OCI-LY3 (cell line): ENCODE measurements around the gene TMA7.
A peak's percentile ranks its signal among the peaks of the same experiment; 100 is the strongest.

Experiments
- H2AFZ ChIP-seq: fragments of 200-600, 300-600 bp; shearing (Covaris generic); 2 replicates; pipeline ENCODE4 v1.6.0; 2014; ENCODE audit warnings: antibody characterized with exemption, low read depth, low read length
- H3K27ac ChIP-seq: fragments of 200-600, 300-600 bp; sonication (generic); 2 replicates; pipeline ENCODE4 v1.5.1; 2014; ENCODE audit warnings: mild to moderate bottlenecking, low read length, moderate library complexity, mixed read lengths
- H3K27me3 ChIP-seq: fragments of 200-600, 300-600 bp; sonication (generic); 2 replicates; pipeline ENCODE4 v1.6.1; 2014; ENCODE audit warnings: low read depth, low read length, mixed read lengths
- H3K36me3 ChIP-seq: fragments of 200-600, 300-600 bp; sonication (generic); replicated peaks from 2 replicates; pipeline ENCODE3; 2014; ENCODE audit warnings: low read depth, low read length, mixed read lengths
- H3K4me1 ChIP-seq: fragments of 300-600, 200-600 bp; sonication (generic); 2 replicates; pipeline ENCODE4 v1.6.1; 2014; ENCODE audit warnings: low read length, mixed read lengths
- H3K4me2 ChIP-seq: fragments of 200-600, 300-600 bp; sonication (generic); 2 replicates; pipeline ENCODE4 v1.6.1; 2014; ENCODE audit warnings: low read length, mixed read lengths
- H3K4me3 ChIP-seq: fragments of 300-600, 200-600 bp; sonication (generic); 2 replicates; pipeline ENCODE4 v1.5.1; 2014; ENCODE audit warnings: antibody characterized with exemption, mild to moderate bottlenecking, low read length, moderate library complexity
- H3K79me2 ChIP-seq: fragments of 300-600, 200-600 bp; shearing (Covaris generic); 2 replicates; pipeline ENCODE4 v1.6.1; 2014; ENCODE audit warnings: mild to moderate bottlenecking, low read length, mixed read lengths
- H3K9ac ChIP-seq: fragments of 300-600, 200-600 bp; shearing (Covaris generic); 2 replicates; pipeline ENCODE4 v1.6.0; 2014; ENCODE audit warnings: mild to moderate bottlenecking, low read length, moderate library complexity
- H3K9me3 ChIP-seq: fragments of 200-600, 300-600 bp; shearing (Covaris generic); 2 replicates; pipeline ENCODE4 v1.6.1; 2014; ENCODE audit warnings: low read length, mixed read lengths; ENCODE audit not compliant: insufficient read depth
- H4K20me1 ChIP-seq: fragments of 200-600, 300-600 bp; sonication (generic); 2 replicates; pipeline ENCODE4 v1.6.1; 2016; ENCODE audit warnings: low read length, mixed read lengths; ENCODE audit not compliant: insufficient read depth
- CTCF ChIP-seq: fragments of 200-600, 300-600 bp; sonication (generic); IDR thresholded peaks from 2 replicates; pipeline ENCODE4 v1.5.1; 2014; ENCODE audit warnings: antibody characterized with exemption, low read length, low read depth
- EZH2phosphoT487 ChIP-seq: fragments of 200-600 bp; shearing (Covaris generic); IDR thresholded peaks from 2 replicates; pipeline ENCODE4 v1.6.1; 2018; ENCODE audit warnings: antibody characterized with exemption, mixed run types, low read depth

TMA7 gene

DNA sequence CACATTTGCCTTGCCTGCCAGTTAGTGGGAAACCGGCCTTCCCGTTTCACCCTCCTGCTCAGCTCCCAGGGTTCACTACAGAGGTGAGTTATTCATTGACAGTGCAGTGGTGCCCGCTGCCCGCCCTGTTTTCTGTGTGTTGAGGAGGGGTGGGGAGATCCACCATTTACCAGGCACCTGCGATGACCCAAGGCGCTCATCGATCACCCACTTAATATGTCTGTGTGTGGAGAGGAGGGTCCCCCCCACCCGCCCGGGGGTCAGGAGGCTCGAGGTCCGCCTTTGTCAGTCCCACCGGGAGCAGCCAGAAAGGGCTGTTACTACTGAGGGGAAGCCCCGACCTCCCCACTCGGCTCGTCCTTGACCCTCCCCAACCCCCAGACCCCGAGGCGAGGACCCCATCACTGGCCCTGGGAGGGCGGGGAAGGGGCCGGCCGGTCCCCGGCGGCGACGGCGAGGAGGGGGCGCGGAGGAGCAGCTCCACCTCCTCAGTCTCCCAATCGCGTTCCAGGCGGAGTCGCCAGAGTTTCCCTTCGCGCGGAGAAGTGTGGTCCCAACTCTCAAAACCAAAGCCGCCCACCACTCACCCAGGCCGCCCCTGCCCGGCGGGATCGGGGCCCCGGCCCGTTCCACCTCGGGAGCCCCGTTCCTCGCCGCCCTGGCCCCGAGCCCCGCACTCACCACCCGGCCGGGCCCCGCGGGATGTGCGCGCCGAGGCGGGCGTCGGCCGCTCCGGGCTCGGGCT, 11.3 kb upstream of the TMA7 start:
- no peak for TF ChIP-seq CTCF
- no peak for TF ChIP-seq EZH2phosphoT487
- Histone ChIP-seq H3K27ac (0 out of 2 replicates have a peak overlapping the region, but pooled peaks have one; percentile 5), H4K20me1 (peaks cover 4% of the 10 kb centered on the region; the same call in 1 of the 2 replicates), H3K4me2 (peak overlapping the region; percentile 78), H3K4me3 (peak overlapping the region; percentile 85), H3K9ac (peak overlapping the region; percentile 75), H3K27me3 (no peaks in the 10 kb centered on the region), H3K79me2 (peaks cover 26% of the 10 kb centered on the region), H3K9me3 (no peaks in the 10 kb centered on the region), H3K36me3 (peaks cover 19% of the 10 kb centered on the region), H3K4me1 (peaks cover 29% of the 10 kb centered on the region; the same call in 1 of the 2 replicates), H2AFZ (peak overlapping the region; percentile 39; the same call in 1 of the 2 replicates)

GRCh38 chr3:48429317-48429959, 10.6 kb upstream of the TMA7 start:
- Histone ChIP-seq H3K4me3 (peak overlapping the region; percentile 85), H3K4me1 (peaks cover 29% of the 10 kb centered on the region; the same call in 1 of the 2 replicates), H3K4me2 (peak overlapping the region; percentile 78), H3K27ac (0 out of 2 replicates have a peak overlapping the region, but pooled peaks have one; percentile 5), H4K20me1 (peaks cover 4% of the 10 kb centered on the region; the same call in 1 of the 2 replicates), H2AFZ (peak overlapping the region; percentile 39; the same call in 1 of the 2 replicates), H3K79me2 (peaks cover 26% of the 10 kb centered on the region), H3K9me3 (no peaks in the 10 kb centered on the region), H3K27me3 (no peaks in the 10 kb centered on the region), H3K9ac (peak overlapping the region; percentile 75), H3K36me3 (peaks cover 22% of the 10 kb centered on the region)
- no peak for TF ChIP-seq CTCF
- no peak for TF ChIP-seq EZH2phosphoT487

DNA sequence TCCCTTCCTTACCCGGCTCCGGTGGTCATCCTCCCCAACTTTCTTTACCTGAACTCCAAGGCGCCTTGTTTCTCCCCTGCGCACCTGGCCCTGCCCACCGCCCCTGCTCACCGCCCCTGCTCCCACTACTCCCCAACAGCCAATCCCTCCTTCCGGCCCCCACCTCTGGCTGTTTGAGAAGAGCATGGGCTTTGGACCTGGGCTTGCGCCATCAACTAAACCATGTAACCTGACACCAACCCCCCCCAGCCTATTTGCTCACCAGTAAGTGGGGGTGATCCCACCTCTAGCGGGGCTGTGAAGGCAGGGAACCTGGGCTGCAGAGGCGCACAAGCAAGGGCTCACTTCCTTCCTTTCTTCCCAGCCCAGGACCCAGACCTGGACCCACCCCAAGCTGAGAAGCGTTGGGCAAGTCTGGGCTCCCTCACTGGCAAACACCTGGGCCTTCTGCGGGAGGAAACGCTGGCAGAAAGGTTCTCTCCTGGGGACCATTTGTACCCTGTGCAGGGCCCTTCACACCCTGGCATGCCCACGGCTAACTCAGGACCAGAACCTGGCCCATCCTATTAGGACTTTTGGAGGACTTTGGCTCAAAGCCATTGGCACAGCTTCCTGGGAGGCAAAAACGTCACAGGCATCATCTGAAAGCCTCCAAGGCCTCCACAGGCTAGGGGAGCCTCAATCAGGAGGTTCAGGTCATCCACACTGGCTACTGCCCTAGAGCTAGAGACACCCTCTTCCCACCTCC, 9.9 kb upstream of the TMA7 start, which contains the start of gene PLXNB1:
PLXNB1 (minus strand) TSS at position 127 of the 748 bp plus-strand sequence. CDS start 5,475 bp downstream, outside the sequence.
- 0 out of 2 replicates have a peak within 1 kb of the TSS, but pooled peaks have one; percentile 5 for H3K27ac ChIP-seq
- H3K27me3 ChIP-seq = no peaks in the 10 kb centered on the region
- peaks cover 23% of the 10 kb centered on the region for H3K36me3 ChIP-seq
- peaks cover 29% of the 10 kb centered on the region; the same call in 1 of the 2 replicates for H3K4me1 ChIP-seq
- H3K79me2 ChIP-seq = peaks cover 26% of the 10 kb centered on the region
- H3K4me2 ChIP-seq = peak within 1 kb of the TSS; percentile 78
- H2AFZ ChIP-seq = peak within 1 kb of the TSS; percentile 39; the same call in 1 of the 2 replicates
- TF ChIP-seq CTCF (no peak), EZH2phosphoT487 (no peak)
- peaks cover 4% of the 10 kb centered on the region; the same call in 1 of the 2 replicates for H4K20me1 ChIP-seq
- peak within 1 kb of the TSS; percentile 75 for H3K9ac ChIP-seq
- no peaks in the 10 kb centered on the region for H3K9me3 ChIP-seq
- H3K4me3 ChIP-seq = peak within 1 kb of the TSS; percentile 85
